Measurements from ENCODE around the gene CDH3.

The CDH3 gene

DNA sequence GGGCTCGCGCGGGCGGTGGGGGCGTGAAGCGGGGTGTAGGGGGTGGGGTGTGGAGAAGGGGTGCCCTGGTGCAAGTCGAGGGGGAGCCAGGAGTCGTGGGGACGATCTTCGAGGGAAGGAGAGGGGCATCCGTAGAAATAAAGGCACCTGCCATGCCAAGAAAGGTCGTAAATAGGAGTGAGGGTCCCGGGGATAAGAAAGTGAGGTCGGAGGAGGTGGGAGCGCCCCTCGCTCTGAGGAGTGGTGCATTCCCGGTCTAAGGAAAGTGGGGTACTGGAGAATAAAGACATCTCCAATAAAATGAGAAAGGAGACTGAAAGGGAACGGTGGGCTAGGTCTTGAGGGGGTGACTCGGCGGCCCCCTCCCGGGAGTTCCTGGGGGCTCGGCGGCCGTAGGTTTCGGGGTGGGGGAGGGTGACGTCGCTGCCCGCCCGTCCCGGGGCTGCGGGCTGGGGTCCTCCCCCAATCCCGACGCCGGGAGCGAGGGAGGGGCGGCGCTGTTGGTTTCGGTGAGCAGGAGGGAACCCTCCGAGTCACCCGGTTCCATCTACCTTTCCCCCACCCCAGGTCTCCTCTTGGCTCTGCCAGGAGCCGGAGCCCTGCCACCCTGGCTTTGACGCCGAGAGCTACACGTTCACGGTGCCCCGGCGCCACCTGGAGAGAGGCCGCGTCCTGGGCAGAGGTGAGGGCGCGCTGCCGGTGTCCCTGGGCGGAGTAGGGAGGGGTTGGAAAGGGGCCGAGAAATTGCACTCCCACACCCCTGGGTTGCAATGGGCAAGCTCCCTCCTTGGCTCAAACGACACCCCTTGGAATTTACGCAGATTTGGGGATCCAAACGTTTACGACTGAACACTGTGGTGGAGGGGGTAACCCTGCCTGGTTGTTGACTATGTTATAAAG is 92.9 kb downstream of the CDH3 start:
- no peak for DNase-seq (ENCODE audit: low read depth, low spot score)

GRCh38 chr16:68739964-68740627 is 95.0 kb downstream of the CDH3 start:
- no peak for DNase-seq (ENCODE audit: low read depth, low spot score)

GRCh38 chr16:68740628-68741346 is 95.7 kb downstream of the CDH3 start:
- no peak for DNase-seq (ENCODE audit: low read depth, low spot score)

GRCh38 chr16:68743664-68744063 is 98.6 kb downstream of the CDH3 start:
- DNase-seq (ENCODE audit: low read depth, low spot score), result no peak

- DNase-seq (ENCODE audit: low read depth, low spot score), result peak; percentile 79
Observed at GRCh38 chr16:68744744-68745280, 99.7 kb downstream of the CDH3 start.

GRCh38 chr16:68746951-68747350 is 101.8 kb downstream of the CDH3 start:
- no peak for DNase-seq (ENCODE audit: low read depth, low spot score)

DNA sequence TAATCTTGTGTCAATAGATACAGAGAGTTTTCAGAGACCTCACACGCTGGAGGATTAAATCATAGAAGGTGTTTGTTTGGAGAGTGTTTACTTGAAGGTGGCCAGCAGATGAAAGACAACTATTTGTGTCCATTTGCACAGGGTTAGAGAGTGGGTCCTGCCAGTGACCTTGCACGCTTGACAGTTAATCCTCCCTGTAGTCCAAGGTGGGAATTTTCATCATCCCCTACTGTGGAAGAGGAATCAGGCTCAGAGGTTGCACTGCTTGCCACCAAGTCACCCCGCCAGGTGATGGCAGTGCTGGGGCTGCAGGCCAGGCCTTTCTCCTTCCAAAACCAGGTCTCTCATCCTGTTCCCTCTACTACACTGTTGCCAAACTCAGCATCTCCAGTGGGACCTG is 104.3 kb downstream of the CDH3 start:
- DNase-seq (ENCODE audit: low read depth, low spot score), result no peak
